AG04450 (cell line): Measurements from ENCODE around the gene FAM53B. TPM values are rescaled to one million over a fixed set of nuclear protein-coding genes. Genes with fewer than 3 reads are reported as not detected.

Experiments used
- CTCF ChIA-PET: fragments of 300-600, 350-600 bp; formaldehyde crosslinking; extraction: SDS; loops from one replicate; lab custom pipeline; 2022; ENCODE audit warnings: antibody characterized with exemption, inconsistent platforms; lab: Charles Lee
- POLR2A ChIA-PET: fragments of 350-600 bp; formaldehyde crosslinking; extraction: SDS; loops from one replicate; lab custom pipeline; 2021; ENCODE audit warnings: antibody characterized with exemption, inconsistent platforms; lab: Yijun Ruan, JAX
- DNase-seq: peaks from one replicate; pipeline ENCODE4 v3.0.0-alpha.2; 2011; ENCODE audit warnings: low read depth, low spot score
- H3K27ac ChIP-seq: one replicate; pipeline ENCODE4 v1.5.1; 2012; ENCODE audit warnings: low read depth, low read length, control low read depth
- H3K27me3 ChIP-seq: one replicate; pipeline ENCODE4 v1.6.0; 2012; ENCODE audit warnings: low read length; ENCODE audit not compliant: control insufficient read depth, insufficient read depth
- H3K4me3 ChIP-seq: 2 replicates; pipeline ENCODE4 v1.5.1; 2011; ENCODE audit warnings: mild to moderate bottlenecking, low read depth, low read length, control low read depth
- H3K9me3 ChIP-seq: 2 replicates; pipeline ENCODE4 v1.5.1; 2012; ENCODE audit warnings: low read length; ENCODE audit not compliant: control insufficient read depth, insufficient read depth
- CTCF ChIP-seq: IDR thresholded peaks from 2 replicates; pipeline ENCODE4 v1.5.1; 2011; ENCODE audit warnings: low read depth, low read length, control low read depth, inconsistent platforms
- polyA plus RNA-seq: library from polyadenylated mRNA; depleted of rRNA; stranded (reverse); fragments of >200 nt; gene quantifications from 2 replicates; pipeline ENCODE4 v1.2.3, GENCODE V29; 2011

The FAM53B gene
- polyA plus RNA-seq, 1 experiment, result 4.1 TPM

- H3K27ac ChIP-seq, result no peak overlapping the region
- no peak for TF ChIP-seq CTCF
- no peaks in the 10 kb centered on the region for H3K9me3 ChIP-seq
- ChIA-PET POLR2A (no interaction called here), CTCF (no interaction called here)
- no peak overlapping the region for H3K4me3 ChIP-seq
- H3K27me3 ChIP-seq, result no peaks in the 10 kb centered on the region
- no peak for DNase-seq
These were observed 75.6 kb downstream of the FAM53B start for GRCh38 chr10:124668517-124669051.

- Histone ChIP-seq H3K27me3 (no peaks in the 10 kb centered on the region), H3K4me3 (no peak overlapping the region), H3K9me3 (no peaks in the 10 kb centered on the region), H3K27ac (no peak overlapping the region)
- TF ChIP-seq CTCF, result no peak
- no peak for DNase-seq
- ChIA-PET CTCF (no interaction called here), POLR2A (no interaction called here)
These were observed 76.5 kb downstream of the FAM53B start for GRCh38 chr10:124667425-124668345.

- Histone ChIP-seq H3K27ac (no peak overlapping the region), H3K27me3 (no peaks in the 10 kb centered on the region), H3K9me3 (no peaks in the 10 kb centered on the region), H3K4me3 (no peak overlapping the region)
- TF ChIP-seq CTCF, result no peak
- ChIA-PET POLR2A (no interaction called here), CTCF (no interaction called here)
- no peak for DNase-seq
These were observed 77.7 kb downstream of the FAM53B start for GRCh38 chr10:124666494-124666893.

- ChIA-PET POLR2A (no interaction called here), CTCF (interaction anchor here (0.6 kb wide), 1 partner anchor 92 kb away, joined by 4 read pairs; no protein-coding TSS in a partner anchor)
- Histone ChIP-seq H3K9me3 (no peaks in the 10 kb centered on the region), H3K4me3 (no peak overlapping the region), H3K27me3 (no peaks in the 10 kb centered on the region), H3K27ac (no peak overlapping the region)
- DNase-seq, result no peak
- no peak for TF ChIP-seq CTCF
These were observed 78.2 kb downstream of the FAM53B start for GRCh38 chr10:124665980-124666379.

GRCh38 chr10:124665558-124665957, 78.6 kb downstream of the FAM53B start:
- ChIA-PET POLR2A (no interaction called here), CTCF (interaction anchor here (0.6 kb wide), 1 partner anchor 92 kb away, joined by 4 read pairs; no protein-coding TSS in a partner anchor)
- Histone ChIP-seq H3K4me3 (no peak overlapping the region), H3K27me3 (no peaks in the 10 kb centered on the region), H3K9me3 (no peaks in the 10 kb centered on the region; the same call in 1 of the 2 replicates), H3K27ac (no peak overlapping the region)
- DNase-seq, result no peak
- TF ChIP-seq CTCF, result no peak
